GM18502 (cell line): ENCODE results near the gene L3MBTL4.
"Not testable (repeated sequence)": the region's sequence is repeated elsewhere in the genome, so short reads cannot be mapped to it uniquely, and the experiment has no call there.

Experiments used
- ATAC-seq: cut with Tn5 transposase; IDR thresholded peaks from one replicate; pipeline ENCODE4 v1.9.1; 2021; ENCODE audit warnings: mild to moderate bottlenecking; ENCODE audit not compliant: unreplicated experiment, poor library complexity

L3MBTL4 gene

GRCh38 chr18:6259324-6259723 is 155.4 kb downstream of the L3MBTL4 start:
- ATAC-seq = not testable (repeated sequence)

GRCh38 chr18:6257950-6258349 is 156.8 kb downstream of the L3MBTL4 start:
- no peak for ATAC-seq

- no peak for ATAC-seq
These were observed 158.2 kb downstream of the L3MBTL4 start for GRCh38 chr18:6256521-6256920.

- ATAC-seq = no peak
These were observed 158.8 kb downstream of the L3MBTL4 start for GRCh38 chr18:6255886-6256285.

GRCh38 chr18:6255116-6255705 is 159.5 kb downstream of the L3MBTL4 start:
- ATAC-seq = peak; percentile 69

GRCh38 chr18:6254456-6254855 is 160.3 kb downstream of the L3MBTL4 start:
- no peak for ATAC-seq

- no peak for ATAC-seq
These were observed 163.6 kb downstream of the L3MBTL4 start for GRCh38 chr18:6251084-6251483.

- ATAC-seq = no peak
These were observed 164.9 kb downstream of the L3MBTL4 start for GRCh38 chr18:6249788-6250187.

- peak; percentile 98 for ATAC-seq
These were observed 165.5 kb downstream of the L3MBTL4 start for GRCh38 chr18:6249170-6249569.

- no peak for ATAC-seq
These were observed 166.7 kb downstream of the L3MBTL4 start for GRCh38 chr18:6248017-6248416.

- ATAC-seq = no peak
These were observed 172.7 kb downstream of the L3MBTL4 start for GRCh38 chr18:6242004-6242403.

- ATAC-seq = no peak
These were observed 175.0 kb downstream of the L3MBTL4 start for GRCh38 chr18:6239716-6240115.

GRCh38 chr18:6236258-6236657 is 178.5 kb downstream of the L3MBTL4 start:
- ATAC-seq = no peak

- no peak for ATAC-seq
These were observed 192.4 kb downstream of the L3MBTL4 start for GRCh38 chr18:6222271-6222670.

GRCh38 chr18:6221602-6222014 is 193.1 kb downstream of the L3MBTL4 start:
- no peak for ATAC-seq

- no peak for ATAC-seq
These were observed 194.6 kb downstream of the L3MBTL4 start for GRCh38 chr18:6220129-6220528.

- peak; percentile 74 for ATAC-seq
These were observed 195.5 kb downstream of the L3MBTL4 start for GRCh38 chr18:6219116-6219717.

GRCh38 chr18:6215888-6216287 is 198.8 kb downstream of the L3MBTL4 start:
- no peak for ATAC-seq

GRCh38 chr18:6211174-6211504 is 203.6 kb downstream of the L3MBTL4 start:
- ATAC-seq = no peak

- no peak for ATAC-seq
These were observed 204.2 kb downstream of the L3MBTL4 start for GRCh38 chr18:6210349-6211173.

GRCh38 chr18:6207941-6208340 is 206.8 kb downstream of the L3MBTL4 start:
- no peak for ATAC-seq

GRCh38 chr18:6207116-6207515 is 207.6 kb downstream of the L3MBTL4 start:
- no peak for ATAC-seq
